Activated CD4-positive, alpha-beta T cell treated with anti-CD3 and anti-CD28 coated beads, Interleukin-2, amount 50 U/mL, for 4 hours (primary cell): ENCODE data around the gene NRIP2.

ENCODE experiments used
- DNase-seq, 2 experiments: peaks; one replicate each; pipeline ENCODE4 v3.0.0-alpha.2; 2020

NRIP2 gene

DNA sequence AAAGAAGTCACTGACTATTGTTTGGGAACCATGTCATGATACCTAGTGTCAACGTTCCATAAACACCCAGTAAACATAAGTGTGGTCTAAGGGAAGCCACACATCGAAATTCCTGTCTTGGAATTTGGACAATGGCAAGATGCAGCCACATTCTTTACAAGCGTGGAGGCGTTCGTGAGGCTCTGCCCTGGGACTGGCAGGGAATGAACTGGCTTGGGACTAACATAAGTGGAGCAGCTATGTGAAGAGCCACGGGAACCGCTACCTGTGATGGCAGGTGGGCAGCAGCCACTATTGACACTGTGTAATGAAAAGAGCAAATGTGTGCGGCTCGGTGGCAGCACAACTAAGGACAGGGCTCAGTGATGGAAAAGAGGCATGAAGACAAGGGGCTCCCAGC is 10.0 kb upstream of the NRIP2 start:
- no peak for DNase-seq

DNA sequence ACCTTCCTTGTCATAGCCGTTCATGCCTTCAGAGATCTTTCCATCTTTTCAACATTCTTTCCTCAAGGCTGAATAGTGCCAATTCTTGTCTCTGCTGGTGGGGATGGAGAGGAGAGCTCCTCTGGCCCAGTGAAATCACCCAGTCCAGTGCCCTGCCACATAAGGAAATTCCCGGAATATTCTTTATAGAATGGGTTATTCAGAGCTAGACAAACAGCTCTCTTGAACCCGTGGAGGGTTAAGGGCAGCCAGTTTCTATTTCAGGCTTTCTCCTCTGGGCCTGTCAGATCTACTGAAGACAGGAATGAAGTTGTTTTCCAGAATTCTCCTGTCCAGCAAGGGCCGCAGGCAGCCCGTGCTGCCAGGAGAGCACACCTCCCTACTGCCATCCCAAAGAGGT is 8.1 kb upstream of the NRIP2 start:
- DNase-seq, result no peak

DNA sequence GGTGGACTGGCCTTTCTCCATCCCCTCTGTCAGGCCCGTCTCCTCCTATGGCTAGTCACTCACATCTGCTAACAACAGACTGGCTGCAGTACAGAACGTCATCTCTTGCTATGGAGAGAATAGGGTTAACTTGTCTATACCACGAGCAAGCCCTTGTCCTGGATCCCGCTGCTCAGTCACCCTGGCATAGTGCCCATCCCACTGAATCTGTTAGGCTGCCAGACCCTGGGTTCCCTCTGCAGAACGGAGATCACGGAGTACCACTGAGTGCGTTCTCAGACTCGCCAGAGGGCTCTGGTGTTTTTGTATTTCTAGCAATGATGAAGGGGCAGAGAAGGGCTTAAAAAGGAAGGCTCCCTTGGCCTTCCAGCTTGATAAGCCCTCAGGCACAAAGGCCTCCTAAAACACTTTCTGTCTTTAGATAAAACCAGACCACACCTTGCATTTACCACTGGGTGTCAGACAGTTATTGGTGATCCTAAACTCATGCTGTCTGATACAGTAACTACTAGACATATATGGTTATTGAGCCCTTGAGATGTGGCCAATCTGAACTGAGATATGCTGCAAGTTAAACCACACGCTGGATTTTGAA is 6.3 kb upstream of the NRIP2 start:
- no peak for DNase-seq

DNA sequence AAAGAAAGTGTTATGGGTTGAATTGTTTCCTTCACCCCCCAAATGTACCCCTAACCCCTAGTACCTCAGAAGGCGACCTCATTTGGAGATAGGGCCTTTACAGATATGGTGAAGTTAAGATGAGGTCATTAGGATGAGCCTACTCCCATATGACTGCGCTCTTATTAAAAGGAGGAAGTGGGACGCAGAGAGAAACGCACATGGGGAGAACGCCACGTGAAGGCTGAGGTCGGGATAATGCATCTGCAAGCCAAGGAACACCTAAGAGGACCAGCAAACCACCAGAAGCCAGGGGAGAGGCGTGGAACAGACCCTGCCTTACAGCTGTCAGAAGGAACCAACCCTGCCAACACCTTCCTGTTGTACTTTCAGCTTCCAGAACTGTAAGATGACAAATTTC is 1.7 kb upstream of the NRIP2 start:
- no peak for DNase-seq

DNA sequence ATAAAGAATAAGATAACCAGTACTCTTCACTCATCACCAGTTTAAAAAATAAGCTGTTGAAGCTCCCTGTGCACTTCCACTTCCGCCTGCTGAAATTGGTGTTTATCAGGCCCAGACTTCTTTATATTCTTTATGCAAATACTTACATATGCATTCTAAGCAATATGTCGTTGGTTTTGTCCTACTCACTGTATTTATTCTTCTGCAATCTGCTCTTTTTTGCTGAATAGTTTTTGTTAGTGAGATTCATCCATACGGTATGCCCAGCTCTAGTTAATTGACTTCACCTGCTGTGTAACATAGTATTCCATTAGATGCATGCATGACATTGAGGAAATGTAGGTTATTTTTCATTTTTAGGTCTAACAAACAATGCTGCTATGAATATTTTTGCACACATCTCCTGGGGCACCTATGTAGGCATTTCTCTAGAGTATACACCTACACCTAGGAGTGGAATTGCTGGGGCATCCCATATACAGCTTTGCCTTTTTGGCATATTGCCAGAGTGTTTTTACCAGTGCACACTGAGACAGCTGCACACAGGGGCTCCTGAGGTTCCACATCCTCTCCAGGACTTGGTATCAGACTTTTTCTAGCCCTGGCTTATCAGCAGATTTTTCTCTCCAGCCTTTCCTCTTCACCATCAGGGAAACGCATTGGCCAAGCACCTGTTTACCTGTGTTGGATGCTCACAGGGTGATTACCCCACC is 1.0 kb upstream of the NRIP2 start:
- no peak for DNase-seq

GRCh38 chr12:2833810-2834209 is 1.0 kb downstream of the NRIP2 start:
- no peak for DNase-seq

GRCh38 chr12:2833327-2833726 is 1.5 kb downstream of the NRIP2 start:
- DNase-seq, result no peak

GRCh38 chr12:2832550-2833127 is 2.2 kb downstream of the NRIP2 start:
- DNase-seq, result no peak

DNA sequence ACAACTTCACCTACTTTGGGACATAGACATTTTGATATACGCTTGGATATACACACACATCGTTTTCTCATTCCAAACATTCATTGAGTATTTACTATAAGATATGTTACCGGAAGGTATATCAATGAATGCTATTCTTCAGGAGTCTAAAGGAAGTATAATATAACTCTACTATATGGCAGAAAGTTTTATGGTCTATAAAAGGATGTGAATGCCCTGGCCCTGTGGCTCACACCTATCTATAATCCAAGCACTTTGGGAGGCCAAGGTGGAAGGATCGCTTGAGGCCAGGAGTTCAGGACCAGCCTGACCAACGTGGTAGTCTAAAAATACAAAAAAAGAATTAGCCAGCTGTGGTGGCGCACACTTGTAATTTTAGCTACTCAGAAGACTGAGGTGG is 5.6 kb downstream of the NRIP2 start:
- DNase-seq, result no peak

DNA sequence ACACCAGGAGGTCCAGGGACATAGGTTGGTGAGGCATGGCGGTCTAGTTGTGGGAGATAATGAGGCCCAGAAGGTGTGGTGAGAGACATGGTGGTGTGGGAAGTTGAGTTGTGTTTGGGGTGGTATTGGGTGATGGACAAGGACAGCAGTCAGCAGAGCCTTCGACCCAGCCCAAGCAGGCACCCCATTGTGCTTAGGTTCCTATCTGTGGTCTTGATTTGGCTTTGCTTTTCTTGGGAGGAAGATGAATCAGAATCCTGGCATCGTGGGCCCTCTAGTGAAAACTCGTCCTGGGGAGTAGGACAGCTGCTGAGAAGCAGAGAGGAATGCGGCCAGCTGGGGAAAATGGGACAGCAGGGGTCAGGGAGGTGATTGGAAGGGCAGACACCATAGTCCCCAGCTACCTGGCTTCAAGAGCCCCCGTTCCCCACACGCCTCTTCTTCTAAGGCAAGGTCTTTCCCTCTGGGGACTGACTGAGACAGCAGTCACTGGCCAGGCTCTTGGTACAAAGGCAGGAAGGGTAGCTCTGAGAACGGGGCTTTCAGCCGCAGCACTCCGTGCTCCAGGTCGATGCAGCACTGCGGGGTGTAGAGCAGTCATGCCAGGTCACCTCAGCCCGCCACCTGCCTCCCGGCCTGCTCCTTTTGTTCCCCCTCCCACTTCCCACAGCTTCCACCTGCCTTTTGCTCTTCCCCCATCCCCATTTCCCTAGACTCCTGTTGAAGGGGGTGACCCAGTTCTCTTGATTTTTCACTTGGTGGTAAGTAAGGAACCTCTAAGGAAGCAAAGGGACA is 7.9 kb downstream of the NRIP2 start:
- DNase-seq, result no peak

GRCh38 chr12:2826036-2826435 is 8.8 kb downstream of the NRIP2 start:
- no peak for DNase-seq

DNA sequence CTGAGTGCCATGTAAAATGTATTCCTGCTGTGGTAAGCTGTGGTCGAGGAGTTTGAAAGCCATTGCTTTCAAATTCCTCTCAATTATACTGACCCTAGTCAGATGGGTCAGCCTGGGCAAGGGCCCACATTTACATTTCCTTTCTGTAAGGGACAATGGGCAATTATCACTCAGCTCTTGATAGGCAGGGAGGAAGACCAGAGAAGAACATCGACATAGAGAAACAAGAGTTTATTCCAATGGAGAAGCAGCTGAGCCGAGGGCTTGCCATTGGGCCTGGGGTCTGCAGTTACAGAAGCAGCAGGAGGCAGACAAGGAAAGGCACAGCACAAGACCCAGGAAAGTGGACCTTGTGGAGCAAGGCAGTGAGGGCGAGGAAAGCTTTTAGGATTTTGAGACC is 9.7 kb downstream of the NRIP2 start:
- DNase-seq, result no peak

- DNase-seq, result no peak
These were observed 10.3 kb downstream of the NRIP2 start for GRCh38 chr12:2824541-2824940.

DNA sequence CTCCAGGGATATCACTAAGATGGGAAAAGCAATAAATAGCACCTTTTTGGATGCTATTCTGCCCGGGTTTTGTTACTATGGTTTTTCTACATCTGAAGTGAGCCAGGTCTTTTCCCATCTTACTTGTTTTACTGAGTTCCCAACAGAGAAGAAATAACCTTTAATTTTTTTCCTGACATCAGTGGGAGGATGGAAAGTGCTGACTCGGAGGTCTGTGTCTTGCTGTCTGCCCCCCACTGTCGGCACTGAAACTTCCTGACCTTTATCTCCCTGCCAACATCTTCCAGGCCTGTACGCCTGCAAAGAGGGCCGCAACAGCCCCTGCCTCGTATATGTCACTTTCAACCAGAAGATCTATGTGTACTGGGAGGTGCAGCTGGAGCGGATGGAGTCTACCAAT is 11.4 kb downstream of the NRIP2 start:
- DNase-seq, result no peak

DNA sequence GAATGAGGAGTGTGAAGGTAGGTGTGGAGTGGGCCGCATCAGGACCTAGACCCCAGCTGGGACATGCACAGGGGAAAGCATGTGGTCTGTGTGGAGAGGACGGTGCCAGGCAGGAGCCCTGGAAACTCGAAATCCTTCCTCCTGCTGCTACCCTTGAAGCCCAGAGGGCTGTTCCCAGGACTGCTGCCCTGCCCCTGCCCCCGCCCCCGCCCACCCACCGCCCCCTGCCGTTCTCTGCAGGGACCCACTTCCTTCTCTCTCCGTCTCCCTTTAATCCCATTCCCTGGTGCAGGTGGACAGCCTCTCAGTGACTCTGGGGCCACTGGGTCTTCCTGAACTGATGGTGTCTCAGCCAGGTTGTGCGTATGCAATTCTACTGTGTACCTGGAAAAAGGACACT is 14.4 kb downstream of the NRIP2 start:
- DNase-seq, result no peak

DNA sequence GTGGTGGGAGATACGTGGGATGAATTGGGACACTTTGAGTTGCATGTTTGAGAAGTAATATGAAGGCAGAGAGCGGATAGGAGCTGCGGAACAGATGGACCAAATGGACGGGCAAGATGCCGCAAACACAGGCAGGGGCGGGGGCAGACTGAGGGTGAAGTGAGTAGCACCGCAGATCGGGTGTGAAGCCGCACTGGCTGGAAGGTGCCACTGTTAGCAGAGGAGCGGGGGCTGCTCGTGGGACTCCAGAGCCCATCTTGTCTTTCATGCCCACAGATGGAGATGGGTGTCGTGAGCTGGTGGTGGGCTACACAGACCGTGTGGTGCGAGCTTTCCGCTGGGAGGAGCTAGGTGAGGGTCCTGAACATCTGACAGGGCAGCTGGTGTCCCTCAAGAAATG is 15.0 kb downstream of the NRIP2 start:
- no peak for DNase-seq

DNA sequence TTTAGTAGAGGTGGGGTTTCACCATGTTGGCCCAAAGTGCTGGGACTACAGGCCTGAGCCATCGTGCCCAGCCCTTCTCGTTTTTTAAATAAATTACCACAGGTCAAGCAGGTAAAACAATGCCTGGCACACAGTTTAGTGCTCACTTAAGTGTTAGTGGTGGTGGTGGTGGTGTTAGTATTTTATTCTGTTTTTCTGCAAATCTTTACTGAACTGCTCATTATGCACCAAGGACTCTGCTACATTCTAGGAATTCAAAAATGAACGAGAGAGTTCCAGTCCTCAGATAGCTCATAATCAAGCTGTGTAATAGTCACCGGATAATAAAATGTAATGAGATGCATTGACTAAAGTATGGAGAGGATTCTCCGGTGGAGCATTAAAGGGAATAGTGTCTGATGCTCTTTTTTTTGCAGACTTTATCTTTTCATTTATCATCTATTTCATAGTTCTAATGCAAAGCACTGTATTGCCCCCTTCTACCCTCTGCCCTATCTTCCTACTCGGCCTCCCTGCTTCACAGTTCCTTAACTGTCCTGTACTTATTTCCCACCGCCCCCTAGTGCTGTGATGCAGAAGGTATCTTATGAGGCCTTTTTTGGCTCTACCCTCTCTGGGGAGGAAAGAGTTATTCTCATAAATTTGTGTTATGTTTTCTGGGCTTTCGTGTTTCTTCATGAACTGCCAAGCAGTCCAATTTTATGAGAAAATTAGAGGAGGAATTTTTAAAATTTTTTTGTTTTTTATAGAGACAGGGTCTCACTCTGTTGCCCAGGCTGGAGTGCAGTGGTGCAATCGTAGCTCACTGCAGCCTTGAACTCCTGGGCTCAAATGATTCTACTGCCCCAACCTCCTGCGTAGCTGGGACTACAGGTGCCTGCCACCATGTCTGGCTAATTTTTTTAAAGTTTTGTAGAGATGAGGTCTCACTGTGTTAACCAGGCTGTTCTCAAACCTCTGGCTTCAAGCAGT is 21.3 kb downstream of the NRIP2 start:
- DNase-seq, result peak; percentile 31 to 40

DNA sequence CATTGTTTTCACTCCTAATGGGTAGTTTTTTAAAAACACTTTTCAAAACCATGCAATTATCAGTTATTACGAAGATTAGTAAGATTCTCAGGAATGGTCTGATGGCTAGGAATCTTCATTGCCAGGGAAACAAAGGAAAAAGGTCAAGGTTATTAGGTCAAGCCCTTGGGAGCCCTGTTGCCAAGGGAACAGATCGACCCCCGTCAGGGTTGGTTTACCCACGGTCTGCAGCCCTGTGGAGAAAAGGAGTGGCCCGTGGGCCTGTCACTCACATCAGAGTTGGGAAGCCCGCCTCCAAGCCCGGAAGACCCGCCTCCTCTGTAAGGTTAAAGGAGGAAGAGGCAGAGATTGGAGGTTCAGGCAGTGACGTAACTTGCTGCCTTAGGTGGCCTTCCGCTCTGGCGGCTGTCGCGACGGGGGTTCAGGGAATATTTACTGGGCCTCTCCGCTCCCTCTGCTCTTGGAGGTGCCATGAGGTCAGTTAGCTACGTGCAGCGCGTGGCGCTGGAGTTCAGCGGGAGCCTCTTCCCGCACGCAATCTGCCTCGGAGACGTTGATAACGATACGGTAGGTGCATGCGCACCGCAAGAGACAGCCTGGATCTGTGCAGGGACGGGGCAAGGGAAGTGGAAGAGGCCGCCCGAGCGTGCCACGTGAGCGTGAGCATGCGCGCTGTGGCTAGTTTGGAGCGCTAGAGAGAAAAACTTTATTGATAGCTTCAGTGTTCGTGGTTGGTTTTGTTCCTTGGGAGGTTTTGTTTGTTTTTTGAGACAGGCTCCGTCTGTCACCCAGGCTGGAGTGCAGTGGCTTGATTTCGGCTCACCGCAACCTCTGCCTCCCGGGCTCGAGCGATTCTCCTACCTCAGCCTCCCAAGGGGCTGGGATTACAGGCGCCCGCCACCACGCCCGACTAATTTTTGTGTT is 22.3 kb downstream of the NRIP2 start, which contains the start of gene ITFG2:
TSS of gene ITFG2 (plus strand) at position 379 of the 924 bp plus-strand sequence. CDS start at position 472, 93 bp downstream.
- peak; percentile 95 for DNase-seq

GRCh38 chr12:2811801-2812200 is 23.0 kb downstream of the NRIP2 start:
- DNase-seq, result no peak

GRCh38 chr12:2806700-2807099 is 28.1 kb downstream of the NRIP2 start:
- DNase-seq, result no peak

DNA sequence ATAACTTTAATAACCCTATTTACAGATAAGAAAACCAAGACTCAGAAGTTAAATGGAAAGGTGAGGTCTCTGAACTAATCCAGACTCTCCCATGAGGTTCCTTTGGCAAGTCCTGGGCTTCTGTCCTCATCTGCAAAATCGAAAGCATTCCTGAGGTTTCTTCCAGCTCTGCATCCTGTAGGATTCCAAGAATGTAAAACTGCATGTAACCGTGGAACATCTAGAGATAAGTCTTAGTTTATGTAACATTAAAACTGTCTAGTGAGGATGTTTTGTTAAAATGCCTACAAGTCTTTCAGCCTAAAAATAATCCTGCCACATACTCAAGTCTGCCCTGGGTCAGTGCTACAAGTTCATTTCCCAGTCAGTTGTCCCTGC is 29.7 kb downstream of the NRIP2 start:
- no peak for DNase-seq
